Left ventricle myocardium inferior (tissue), 1 donor: Measurements from ENCODE around the gene TRABD2A. TPM values are rescaled to one million over a fixed set of nuclear protein-coding genes. Genes with fewer than 3 reads are reported as not detected.

Source experiments
- DNase-seq: peaks from one replicate; pipeline ENCODE4 v3.0.0-alpha.2; 2020
- H3K27ac ChIP-seq: fragments of 200-600 bp; replicated peaks from 2 replicates; pipeline ENCODE4 v1.8.0; 2021
- H3K27me3 ChIP-seq: fragments of 200-600 bp; 2 replicates; pipeline ENCODE4 v1.8.0; 2021; ENCODE audit warnings: low read depth
- H3K36me3 ChIP-seq: fragments of 200-600 bp; 2 replicates; pipeline ENCODE4 v1.8.0; 2021
- H3K4me1 ChIP-seq: fragments of 200-600 bp; 2 replicates; pipeline ENCODE4 v1.8.0; 2021
- H3K4me3 ChIP-seq: fragments of 200-600 bp; 2 replicates; pipeline ENCODE4 v1.8.0; 2021; ENCODE audit warnings: mild to moderate bottlenecking, moderate library complexity
- H3K9me3 ChIP-seq: fragments of 200-600 bp; replicated peaks from 2 replicates; pipeline ENCODE4 v1.8.0; 2021
- CTCF ChIP-seq: fragments of 200-600 bp; IDR thresholded peaks from 2 replicates; pipeline ENCODE4 v1.8.0; 2021; ENCODE audit warnings: antibody characterized with exemption, mild to moderate bottlenecking, borderline replicate concordance
- intact Hi-C: fragments of 100-400 bp; cut with micrococcal nuclease; formaldehyde crosslinking; loops from one replicate; pipeline ENCODE4 v1.11.0; 2022
- total RNA-seq: library from RNA; stranded (reverse); fragmentation: NEBNext Ultra II Directional; extraction: Animal tissue kit (Norgen Biotek cat#: 25700); gene quantifications from one replicate; pipeline ENCODE4 v1.2.1, GENCODE V29; 2021
- donor health status: DM: no; HTN: yes; CAD: no; lungs with severe emphysema.

TRABD2A gene
- total RNA-seq, 1 donor from 2014 or later = 0.49 TPM

GRCh38 chr2:84829693-84830092, 51.2 kb downstream of the TRABD2A start:
- Histone ChIP-seq H3K27ac (no peak overlapping the region), H3K4me3 (no peak overlapping the region), H3K27me3 (no peaks in the 10 kb centered on the region), H3K9me3 (peaks cover 1% of the 10 kb centered on the region), H3K4me1 (no peaks in the 10 kb centered on the region), H3K36me3 (no peaks in the 10 kb centered on the region)
- no peak for DNase-seq
- TF ChIP-seq CTCF = no peak
- intact Hi-C loops = no loop called here

GRCh38 chr2:84827978-84828575, 52.8 kb downstream of the TRABD2A start:
- Histone ChIP-seq H3K36me3 (no peaks in the 10 kb centered on the region), H3K4me3 (no peak overlapping the region), H3K27me3 (no peaks in the 10 kb centered on the region), H3K4me1 (no peaks in the 10 kb centered on the region), H3K9me3 (no peaks in the 10 kb centered on the region), H3K27ac (no peak overlapping the region)
- intact Hi-C loops = no loop called here
- TF ChIP-seq CTCF = no peak
- DNase-seq = no peak

- Histone ChIP-seq H3K9me3 (no peaks in the 10 kb centered on the region), H3K4me3 (no peak overlapping the region), H3K27ac (no peak overlapping the region), H3K4me1 (no peaks in the 10 kb centered on the region), H3K36me3 (no peaks in the 10 kb centered on the region), H3K27me3 (no peaks in the 10 kb centered on the region)
- intact Hi-C loops = no loop called here
- no peak for DNase-seq
- no peak for TF ChIP-seq CTCF
Measured at GRCh38 chr2:84823788-84824187, 57.1 kb downstream of the TRABD2A start.

GRCh38 chr2:84823229-84823628, 57.7 kb downstream of the TRABD2A start:
- no peak for TF ChIP-seq CTCF
- H3K27me3 ChIP-seq = no peaks in the 10 kb centered on the region
- H3K9me3 ChIP-seq = no peaks in the 10 kb centered on the region
- H3K4me1 ChIP-seq = no peaks in the 10 kb centered on the region
- H3K4me3 ChIP-seq = no peak overlapping the region
- no peak for DNase-seq
- H3K36me3 ChIP-seq = no peaks in the 10 kb centered on the region
- intact Hi-C loops = no loop called here
- H3K27ac ChIP-seq = no peak overlapping the region

GRCh38 chr2:84821806-84822205, 59.1 kb downstream of the TRABD2A start:
- H3K4me1 ChIP-seq = no peaks in the 10 kb centered on the region
- intact Hi-C loops = no loop called here
- no peak for TF ChIP-seq CTCF
- H3K27ac ChIP-seq = no peak overlapping the region
- H3K4me3 ChIP-seq = no peak overlapping the region
- DNase-seq = no peak
- H3K36me3 ChIP-seq = no peaks in the 10 kb centered on the region
- H3K27me3 ChIP-seq = no peaks in the 10 kb centered on the region
- H3K9me3 ChIP-seq = no peaks in the 10 kb centered on the region
